ENCODE data around the gene EZH1.
"Not testable (repeated sequence)": the region's sequence is repeated elsewhere in the genome, so short reads cannot be mapped to it uniquely, and the experiment has no call there.

Gene EZH1

GRCh38 chr17:42665581-42666001 is 79.2 kb downstream of the EZH1 start:
- no peak for DNase-seq

GRCh38 chr17:42660692-42661345 is 84.0 kb downstream of the EZH1 start:
- no peak for DNase-seq

GRCh38 chr17:42659932-42660274 is 84.9 kb downstream of the EZH1 start:
- DNase-seq: not testable (repeated sequence)

GRCh38 chr17:42659079-42659931 is 85.5 kb downstream of the EZH1 start, which contains the start of gene TUBG2:
Gene TUBG2 (plus strand): TSS chr17:42659284. CDS start chr17:42659504, 220 bp downstream.
- peak; percentile 81 for DNase-seq

GRCh38 chr17:42657824-42658588 is 86.8 kb downstream of the EZH1 start:
- no peak for DNase-seq

GRCh38 chr17:42655528-42655927 is 89.3 kb downstream of the EZH1 start:
- no peak for DNase-seq

- DNase-seq: no peak
Observed at GRCh38 chr17:42653179-42654124, 91.4 kb downstream of the EZH1 start.

- DNase-seq: no peak
Observed at GRCh38 chr17:42651392-42651791, 93.4 kb downstream of the EZH1 start.

Data from NCI-H187 treated with DMSO at 0.1 percent for 48 hours (cell line).